Stimulated activated CD4-positive, alpha-beta T cell treated with anti-CD3 and anti-CD28 coated beads, Interleukin-1b, Interleukin-23, amount 100 ng/mL, for 24 hours (primary cell): ENCODE measurements around the gene GRHL3.

Experiments used
- DNase-seq, 4 experiments: peaks; one replicate each; pipeline ENCODE4 v3.0.0-alpha.2; 2020; ENCODE audit warnings: low read depth in 4 of 4, low spot score in 1 of 4

The GRHL3 gene

DNA sequence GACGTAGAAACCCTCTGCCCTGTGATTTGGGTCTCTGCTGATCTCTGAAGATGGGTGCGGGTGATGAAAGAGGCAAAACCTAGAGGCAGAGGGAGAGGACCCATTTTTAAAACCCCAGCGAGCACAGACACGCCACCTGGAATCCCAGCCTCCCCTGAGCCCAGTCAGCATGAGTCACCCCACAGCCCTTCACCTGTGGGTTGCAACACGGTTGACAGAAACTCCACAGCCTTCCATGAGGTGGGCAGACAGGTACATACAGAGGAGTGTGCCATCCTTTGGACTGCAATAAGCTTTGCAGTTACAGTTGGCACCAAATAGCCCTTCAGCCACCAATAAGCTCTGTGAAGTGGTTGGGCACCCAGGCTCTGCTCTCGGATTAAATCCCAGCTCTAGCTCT, 2.1 kb upstream of the GRHL3 start:
- DNase-seq: no peak

DNA sequence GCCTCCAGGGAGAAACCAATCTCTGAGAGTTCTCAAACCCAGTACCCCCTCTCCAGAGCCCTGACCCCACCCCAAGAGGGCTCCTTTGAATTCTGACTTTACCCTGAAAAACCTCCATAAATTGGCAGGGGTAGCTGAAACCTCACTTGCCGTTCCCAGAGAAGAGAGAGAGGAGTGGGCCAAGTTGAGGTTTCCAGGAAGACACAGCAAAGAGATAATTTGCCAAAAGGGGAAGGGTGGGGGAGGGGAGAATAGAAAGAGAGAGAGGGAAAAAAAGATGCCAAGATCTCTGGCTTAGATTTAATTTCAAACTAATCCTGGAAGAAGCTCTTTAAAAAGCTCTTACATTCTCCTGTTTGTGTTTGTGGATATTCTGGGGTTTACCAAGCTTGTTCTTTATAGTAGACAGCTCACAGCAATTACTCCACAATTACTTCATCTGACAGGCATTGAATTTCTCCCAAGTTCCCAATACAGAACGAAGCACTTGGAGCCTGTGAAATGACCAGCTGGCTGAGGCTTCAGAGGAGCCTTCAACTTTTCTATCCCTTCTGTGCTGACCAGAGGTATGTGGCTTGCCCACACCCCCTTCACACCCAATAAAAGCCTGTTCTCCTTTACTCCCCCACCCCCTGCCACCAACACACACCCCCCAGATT, 1.1 kb upstream of the GRHL3 start:
- no peak for DNase-seq

DNA sequence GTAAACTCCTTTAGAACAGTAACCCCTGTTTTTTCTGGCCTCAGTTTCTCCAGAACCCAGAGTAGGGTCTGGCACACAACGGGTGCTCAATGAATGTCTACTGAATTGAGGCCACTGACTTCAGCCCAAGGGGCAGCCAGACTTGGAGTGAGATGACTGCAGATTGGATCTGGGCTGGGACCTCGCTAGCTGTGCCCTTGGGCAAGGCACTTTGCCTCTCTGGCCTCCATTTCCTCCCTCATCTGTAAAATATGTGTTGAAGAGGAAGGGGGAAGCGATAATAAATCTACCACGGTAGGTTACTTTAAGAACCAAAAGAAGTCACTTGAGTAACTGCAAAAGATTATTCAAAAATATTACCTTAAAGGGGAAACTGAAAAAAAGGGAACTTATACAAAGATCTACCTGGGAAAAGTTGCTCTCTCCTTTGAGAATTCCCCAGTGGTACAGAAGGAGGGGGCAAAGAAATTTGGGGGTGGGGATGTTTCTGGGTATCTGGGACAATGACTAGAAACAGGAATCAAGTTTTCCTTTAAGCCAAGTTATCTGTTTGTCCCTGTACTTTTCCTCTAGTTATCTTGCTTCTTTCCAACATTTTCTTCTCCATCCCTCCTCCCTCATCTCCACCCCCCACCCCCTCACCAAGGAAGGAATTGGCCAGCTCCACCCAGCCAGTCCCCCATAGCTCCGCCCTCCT, 394 bp upstream of the GRHL3 start:
- DNase-seq: no peak

DNA sequence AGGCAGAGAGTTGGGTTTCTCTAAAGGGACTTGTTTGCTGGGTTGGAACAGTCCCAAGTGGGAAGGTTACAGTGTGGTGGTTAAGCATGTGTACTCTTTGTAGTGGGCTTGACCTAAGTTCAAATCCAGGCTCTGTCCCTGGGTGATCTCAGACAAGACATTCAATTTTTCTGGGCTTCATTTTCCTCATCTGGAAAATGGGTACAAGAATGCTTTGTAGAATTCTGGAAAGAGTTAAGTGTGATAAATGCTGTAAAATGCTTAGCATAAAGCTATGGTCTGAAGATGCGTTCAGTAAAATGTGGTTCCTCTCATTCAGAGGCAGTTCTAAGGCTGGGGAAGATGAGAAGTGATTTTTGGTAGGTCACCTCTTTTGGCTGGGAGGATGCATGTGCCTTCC, 805 bp downstream of the GRHL3 start:
- DNase-seq: no peak

DNA sequence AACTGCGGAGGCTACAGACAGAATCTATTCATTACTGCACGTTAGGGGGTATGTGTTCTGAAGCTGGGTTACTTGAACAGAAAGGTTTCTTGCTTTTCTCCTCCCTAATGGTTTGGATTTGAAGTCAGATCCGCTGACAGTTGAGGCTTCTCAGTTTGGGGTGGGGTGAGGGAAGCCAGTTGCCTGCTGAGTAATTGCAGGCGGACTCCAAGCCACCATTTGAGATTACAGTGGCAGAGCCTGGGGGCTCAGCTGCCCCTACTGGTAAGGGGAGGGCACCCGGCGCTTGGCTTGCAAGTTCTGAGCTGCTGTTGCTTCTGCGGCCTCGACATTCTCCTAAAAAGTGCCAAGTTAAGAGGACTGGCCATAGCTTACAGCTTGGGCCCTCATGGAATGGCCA, 2.0 kb downstream of the GRHL3 start:
- no peak for DNase-seq

DNA sequence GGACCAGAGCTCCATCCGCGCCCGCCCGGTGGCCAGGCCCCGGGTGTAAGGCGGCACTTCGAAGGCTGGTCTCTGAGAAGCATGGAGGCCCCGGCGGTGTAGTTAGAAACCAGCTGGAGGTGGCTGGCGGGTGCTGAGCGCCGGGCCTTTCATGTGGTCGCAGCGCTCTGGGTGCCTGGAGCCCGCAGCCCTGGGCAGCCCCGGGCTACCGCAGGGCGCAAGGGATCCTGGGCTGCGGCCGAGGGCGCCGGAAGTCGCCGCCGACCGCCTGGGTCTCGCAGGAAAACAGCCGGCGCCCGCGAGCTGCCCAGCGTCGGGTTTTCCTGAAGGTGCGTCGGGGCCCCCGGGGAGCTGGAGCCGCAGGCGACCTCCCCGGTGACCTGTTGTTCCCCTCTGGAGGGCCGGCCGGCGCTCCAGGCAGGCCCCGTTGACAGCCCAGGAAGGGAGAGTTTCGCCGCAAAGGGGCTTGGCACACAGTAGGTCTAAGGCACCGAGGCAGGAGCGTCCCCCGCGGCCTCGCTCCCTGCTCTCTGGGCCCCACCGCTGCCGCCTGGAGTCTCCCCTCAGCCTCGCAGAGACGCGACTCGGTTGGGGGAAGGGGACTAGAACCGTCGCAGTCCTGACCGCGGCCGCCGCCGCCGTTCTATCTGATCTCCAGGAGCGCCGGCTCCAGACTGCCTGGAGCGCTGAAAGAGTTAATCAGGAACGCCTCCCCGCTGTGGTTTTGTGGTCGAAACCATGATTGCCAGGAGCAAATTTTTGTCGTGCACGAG, 2.7 kb downstream of the GRHL3 start:
- peak; percentile 34 to 73 (median 52) for DNase-seq

DNA sequence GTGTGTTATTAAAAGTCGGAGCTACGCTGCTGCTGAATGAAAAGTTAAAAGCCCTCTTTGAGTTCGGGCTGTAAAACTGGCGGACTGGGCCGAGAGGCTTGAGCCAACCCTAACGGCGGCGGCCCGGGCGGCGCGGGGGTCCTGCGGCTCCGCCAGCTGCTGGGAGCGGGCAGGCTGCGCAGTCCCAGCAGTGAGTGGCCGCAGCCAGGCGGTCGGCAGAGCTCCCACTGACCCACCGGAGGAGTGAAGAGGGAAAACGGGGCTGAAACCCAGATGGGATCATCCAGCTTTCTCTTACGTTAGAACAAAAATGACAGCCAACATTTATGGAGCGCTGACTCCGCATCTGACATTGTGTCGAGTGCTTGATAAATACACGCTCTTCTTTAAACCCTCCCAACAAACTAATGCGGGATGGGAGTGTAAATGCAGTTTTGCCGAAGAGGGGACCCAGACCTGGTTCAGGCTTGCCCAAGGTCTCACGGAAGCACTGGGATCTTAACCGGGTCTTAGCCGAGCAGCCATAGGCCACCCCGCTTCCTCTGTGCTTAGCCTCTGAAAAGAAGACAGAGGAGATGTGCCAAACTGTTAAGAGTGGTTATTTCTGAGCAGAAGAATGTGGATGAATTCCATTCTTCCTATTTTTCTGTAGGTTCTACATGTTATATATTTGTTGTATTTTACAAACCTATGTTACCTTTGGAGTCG, 3.5 kb downstream of the GRHL3 start:
- no peak for DNase-seq

DNA sequence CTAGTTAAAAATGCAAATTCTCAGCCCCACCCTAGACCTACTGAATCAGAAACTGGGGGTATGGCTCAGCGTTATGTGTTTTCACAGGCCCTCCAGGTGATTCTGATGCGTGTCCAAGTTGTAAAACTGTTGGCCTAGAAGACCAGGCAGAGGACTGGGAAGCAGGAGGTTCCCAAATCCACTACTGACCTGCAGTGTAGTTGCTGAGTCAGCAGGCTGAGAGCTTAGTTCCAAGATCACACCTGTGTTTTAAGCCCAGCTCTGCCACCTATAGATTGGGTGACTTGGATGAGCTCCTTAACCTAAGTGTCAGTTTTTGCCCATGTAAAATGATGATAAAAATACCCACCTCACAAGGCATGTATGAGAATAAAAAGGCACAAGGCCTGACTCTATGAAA, 4.1 kb downstream of the GRHL3 start:
- DNase-seq: no peak

DNA sequence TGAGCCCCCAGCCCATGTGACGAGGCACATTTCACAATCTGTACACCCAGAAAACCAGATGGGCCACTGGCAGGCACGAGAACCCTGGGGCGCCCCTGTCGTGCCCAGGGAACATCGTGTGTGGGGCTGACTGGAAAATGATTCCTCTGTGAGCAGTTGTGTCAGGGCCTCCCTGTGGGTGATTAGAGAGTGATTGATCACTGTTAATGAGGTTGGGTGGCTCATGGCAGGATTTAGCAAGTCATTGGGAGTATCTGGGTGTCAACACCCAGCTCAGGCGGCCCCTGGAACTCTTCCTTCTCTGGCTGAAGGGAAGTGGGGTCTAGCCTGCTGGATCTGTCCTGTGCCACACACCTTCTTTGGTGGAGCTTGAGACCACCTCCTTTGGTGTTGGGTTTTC, 5.7 kb downstream of the GRHL3 start:
- no peak for DNase-seq

DNA sequence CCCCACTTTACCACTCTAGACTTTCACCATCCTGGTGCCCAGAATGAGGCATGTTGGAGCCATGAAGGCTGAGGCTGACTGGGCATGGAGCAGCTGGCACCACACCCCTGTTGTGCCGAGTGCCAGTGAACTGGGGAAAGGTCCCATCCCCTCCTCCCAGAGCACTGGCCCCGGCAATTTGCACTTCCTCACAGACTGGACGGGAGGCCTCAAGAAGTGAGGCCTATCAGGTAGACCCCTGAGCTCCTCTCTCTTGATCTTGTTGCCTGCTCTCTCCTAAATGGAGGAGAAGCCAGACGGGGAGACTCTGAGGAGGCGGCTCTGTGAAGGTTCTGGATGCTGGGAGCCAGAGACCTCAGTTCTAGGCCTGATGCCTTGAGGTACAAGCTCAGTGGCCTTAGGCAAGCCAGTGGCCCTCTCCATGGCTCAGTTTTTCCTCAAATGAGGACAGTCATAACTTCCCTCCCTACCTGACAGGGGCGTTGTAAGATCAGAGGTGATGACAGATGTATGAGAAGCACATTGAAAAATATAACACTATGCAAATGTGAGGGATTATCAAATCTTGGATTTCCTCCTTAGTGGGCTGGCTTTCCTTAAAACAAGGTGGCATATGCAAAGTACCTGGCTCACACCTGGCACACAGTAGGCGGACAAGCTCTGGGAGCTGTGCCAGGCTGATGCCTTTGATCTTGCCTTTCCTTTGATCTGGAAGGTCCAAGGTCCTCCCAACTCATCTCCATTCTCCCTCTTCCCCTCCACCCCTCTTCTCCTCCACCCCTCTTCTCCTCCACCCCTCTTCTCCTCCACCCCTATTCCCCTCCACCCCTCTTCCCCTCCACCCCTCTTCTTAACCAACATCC, 6.7 kb downstream of the GRHL3 start:
- no peak for DNase-seq

DNA sequence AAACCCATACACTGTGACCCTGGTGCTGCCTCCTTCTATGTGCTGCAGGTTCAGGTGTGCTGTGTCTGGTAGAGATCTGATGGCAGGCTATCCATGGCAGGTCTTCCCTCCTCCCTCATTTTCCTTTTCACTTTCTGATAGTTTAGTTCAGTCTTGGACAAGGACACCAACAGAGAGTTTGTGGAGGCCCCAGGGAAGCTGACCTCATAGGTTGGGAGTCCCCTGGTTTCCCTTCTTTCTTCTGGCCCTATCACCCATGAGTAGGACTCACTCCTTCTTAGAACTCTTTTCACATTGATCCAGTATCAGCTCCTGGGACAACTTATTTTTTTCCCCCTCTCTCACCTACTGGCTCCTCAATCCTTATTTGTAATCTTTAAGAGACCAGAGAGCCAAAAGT, 8.3 kb downstream of the GRHL3 start:
- no peak for DNase-seq

DNA sequence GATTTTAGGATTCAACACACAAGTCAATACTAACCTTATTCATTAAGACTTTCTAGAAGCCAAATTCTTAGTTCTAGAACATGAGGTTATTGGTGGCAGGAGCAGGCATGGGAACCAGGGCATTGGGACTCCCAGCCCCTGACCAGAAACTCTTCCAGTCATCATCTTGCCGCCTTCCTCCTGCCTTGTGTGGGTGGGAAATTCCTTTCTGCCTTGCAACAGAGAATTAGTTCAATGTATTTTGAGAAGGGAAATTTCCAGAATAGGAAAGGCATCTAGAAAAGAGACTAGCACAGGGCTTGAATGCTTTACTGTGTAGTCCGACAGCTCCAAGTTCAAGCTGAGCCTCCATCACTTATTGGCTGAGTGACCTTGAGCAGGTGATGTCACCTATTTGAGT, 8.7 kb downstream of the GRHL3 start:
- no peak for DNase-seq

DNA sequence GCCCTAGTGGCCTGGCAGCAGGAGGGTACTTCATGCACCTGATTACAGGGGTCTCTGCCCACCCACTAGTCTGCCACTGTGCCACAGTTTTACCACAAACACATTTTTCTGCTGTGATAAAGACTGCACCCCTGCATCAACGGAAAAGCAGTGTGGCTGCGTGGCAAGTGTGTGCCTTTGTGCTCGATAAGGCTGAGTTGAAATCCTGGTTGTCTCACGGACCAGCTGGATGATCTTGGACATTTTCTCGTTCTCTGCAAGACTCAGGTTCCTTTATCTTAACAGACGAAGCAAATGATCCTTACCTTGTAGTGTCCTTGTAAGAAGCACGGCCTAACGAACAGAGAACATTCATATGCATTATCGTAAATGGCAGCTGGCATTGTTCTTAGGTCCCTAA, 10.2 kb downstream of the GRHL3 start:
- no peak for DNase-seq

DNA sequence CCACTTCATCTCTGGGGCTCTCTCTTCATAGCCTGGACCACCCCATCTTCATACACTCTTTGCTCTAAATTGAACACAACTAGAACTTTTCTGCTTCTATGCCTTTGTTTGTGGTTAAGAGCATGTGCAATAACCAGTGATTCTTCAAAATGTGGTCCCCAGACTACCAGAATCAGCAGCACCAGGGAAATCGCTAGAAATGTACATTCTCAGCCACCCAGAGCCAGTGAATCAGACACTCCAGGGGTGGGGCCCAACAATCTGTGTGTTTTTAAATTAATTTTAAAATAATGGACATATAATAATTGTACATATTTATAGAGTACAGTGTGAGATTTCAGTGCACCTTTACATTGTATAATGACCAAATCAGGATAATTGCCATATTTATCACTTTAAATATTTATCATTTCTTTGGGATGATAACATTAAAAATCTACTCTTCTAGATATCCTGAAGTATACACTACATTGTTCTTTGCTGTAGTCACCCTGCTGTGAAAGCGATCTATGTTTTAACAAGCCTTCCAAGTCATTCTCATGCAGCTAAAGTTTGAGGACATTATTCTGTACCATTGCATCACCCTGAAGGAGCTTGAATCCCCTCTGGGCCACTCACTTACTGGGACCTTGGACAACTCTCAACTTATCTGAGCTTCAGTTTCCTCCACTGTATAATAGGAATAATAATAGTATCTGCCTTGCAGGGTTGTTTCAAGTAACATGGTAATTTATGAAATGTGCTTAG, 10.8 kb downstream of the GRHL3 start:
- DNase-seq: no peak

DNA sequence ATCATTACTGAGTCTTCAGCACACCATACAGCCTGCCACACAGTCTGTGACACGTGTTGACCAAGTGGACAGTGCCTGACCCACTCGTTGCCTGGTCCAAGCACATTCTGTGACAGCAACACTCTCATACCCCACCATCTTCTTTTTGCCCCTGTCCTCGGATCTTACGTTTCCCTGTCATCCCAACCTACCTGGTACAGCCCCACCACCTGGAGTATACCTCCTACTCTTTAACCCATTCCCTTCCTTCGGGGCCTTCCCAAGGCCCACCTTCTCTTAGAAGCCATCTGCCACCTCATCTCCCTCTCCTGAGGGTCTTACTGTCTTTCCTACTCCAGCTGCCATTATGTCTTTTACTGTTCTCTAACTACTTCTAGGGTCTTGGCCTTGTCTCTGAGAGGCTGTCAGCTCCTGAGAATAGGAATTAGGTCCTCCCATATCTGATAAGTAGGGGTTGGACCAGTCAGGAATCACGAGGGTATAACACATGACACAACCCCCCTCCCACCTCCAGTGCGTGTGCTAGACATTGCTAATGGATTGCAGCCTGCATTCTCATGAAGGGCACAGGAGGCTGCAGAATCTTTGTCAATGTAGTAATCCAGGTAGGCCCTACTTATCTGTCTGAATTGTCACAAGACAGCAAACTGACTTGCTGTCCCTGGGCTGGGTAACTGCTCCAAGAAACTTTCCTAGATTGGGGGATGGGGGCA, 13.0 kb downstream of the GRHL3 start:
- DNase-seq: no peak

DNA sequence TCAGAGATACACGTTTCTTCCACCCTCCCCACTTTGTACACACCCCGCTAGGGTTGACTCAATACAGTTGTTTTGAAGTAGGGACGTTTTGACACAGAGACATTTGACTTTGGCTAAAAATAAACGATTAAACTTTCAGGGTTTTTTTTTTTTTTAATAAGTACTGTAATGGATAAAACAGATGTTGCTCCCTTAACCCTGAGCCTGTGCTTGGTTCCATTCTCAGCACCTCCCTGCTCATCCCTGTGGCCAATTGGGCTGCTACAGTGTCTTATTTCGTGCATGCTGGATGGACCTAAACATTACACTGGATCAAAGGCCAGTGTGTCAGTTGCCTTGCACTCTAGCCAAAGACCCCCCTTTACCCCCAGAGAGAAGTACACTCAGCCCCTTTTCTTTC, 16.9 kb downstream of the GRHL3 start:
- no peak for DNase-seq

DNA sequence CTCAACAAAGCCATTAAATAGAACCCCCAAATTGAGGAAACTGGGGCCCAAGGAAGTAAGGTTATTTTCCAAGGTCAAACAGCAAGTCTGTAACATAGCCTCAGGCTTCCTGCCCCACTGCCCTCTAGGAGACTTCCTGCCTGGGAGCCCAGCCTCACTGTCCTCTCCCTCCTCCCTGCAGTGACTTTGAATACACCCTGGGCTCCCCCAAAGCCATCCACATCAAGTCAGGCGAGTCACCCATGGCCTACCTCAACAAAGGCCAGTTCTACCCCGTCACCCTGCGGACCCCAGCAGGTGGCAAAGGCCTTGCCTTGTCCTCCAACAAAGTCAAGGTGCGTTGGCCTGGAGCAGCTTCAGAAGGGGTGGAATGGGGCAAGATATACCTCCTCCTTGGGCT, 18.3 kb downstream of the GRHL3 start:
- no peak for DNase-seq

DNA sequence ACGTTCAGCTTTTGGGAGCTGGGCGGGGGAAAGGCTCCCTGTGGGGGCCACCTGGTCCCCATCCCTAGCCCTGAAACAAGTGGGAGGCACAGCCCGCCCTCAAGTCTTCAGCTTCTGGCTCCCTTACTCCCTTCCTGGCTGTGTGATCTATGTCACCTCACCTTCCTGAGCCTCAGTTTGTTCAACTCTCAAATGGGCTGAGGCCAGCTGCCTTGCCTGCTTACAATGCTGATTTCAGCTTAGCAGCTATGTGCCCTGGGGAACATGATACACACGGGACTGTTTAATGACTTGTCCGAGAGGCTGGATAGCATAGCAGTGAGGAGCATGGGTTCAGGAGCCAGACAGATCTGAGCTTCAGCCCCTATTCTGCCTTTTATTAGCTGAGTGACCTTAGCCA, 19.3 kb downstream of the GRHL3 start:
- no peak for DNase-seq

DNA sequence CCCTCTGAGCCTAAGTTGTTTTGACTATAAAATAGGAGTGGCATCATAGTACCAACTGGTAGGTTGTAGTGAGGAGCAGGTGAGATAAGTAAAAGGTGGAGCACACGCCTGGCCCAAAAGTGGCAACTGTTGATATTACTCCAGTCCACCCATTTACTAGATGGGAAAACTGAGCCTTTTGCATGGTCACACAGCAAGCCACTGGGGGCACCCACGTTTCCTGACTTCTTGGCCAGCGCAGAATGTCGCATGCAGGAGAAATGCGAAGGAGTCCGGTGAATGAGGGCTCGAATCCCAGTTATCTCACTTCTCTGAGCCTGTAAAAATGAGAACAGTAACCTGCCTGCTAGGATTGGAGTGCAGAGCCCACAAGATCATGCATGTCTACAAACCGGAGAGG, 20.8 kb downstream of the GRHL3 start:
- DNase-seq: no peak

DNA sequence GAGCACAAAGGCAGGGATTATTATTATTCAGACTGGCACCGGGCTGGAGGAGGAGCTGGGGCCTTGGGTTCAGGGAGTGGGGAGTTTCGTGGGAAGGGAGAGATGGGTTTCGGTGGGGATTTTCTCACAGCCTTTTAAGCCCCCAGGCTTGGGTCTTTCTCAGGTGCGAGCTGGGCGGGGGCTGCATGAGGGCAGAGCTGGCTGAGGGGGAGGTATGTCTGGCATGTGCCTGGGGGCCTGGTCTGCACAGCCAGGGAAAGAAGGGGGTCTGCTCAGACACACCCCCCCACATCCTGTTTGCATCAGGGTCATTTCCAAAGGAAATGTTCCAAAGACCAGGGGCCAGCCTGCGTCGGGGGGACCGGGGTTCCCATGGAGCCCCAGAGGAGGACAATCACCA, 21.6 kb downstream of the GRHL3 start:
- DNase-seq: no peak
